Measurements from ENCODE around the gene MGMT. TPM values are rescaled to one million over a fixed set of nuclear protein-coding genes. Genes with fewer than 3 reads are reported as not detected.

MGMT gene
- total RNA-seq, 1 donor from 2014 or later: 13.6 TPM

- Mint-ChIP-seq H3K36me3 (ENCODE audit: insufficient read depth) (peaks cover 1% of the 10 kb centered on the region), H3K4me3 (ENCODE audit: low read depth) (no peak overlapping the region), H3K9me3 (ENCODE audit: low read depth) (peaks cover 3% of the 10 kb centered on the region), H3K4me1 (ENCODE audit: low read depth) (no peaks in the 10 kb centered on the region), H3K27me3 (no peaks in the 10 kb centered on the region), H3K27ac (no peak overlapping the region)
- TF ChIP-seq CTCF (IDR thresholded peaks at IDR 0.05; ENCODE audit: unreplicated experiment): no peak
- DNase-seq (ENCODE audit: low spot score, unreplicated experiment): no peak
Observed at GRCh38 chr10:129506101-129506797, 39.2 kb downstream of the MGMT start.

- TF ChIP-seq CTCF (IDR thresholded peaks at IDR 0.05; ENCODE audit: unreplicated experiment): no peak
- peaks cover 3% of the 10 kb centered on the region for H3K9me3 Mint-ChIP-seq (ENCODE audit: low read depth)
- H3K27me3 Mint-ChIP-seq: no peaks in the 10 kb centered on the region
- no peak overlapping the region for H3K4me3 Mint-ChIP-seq (ENCODE audit: low read depth)
- H3K27ac Mint-ChIP-seq: no peak overlapping the region
- DNase-seq (ENCODE audit: low spot score, unreplicated experiment): no peak
- no peaks in the 10 kb centered on the region for H3K4me1 Mint-ChIP-seq (ENCODE audit: low read depth)
- H3K36me3 Mint-ChIP-seq (ENCODE audit: insufficient read depth): peaks cover 1% of the 10 kb centered on the region
Observed at GRCh38 chr10:129507216-129507889, 40.3 kb downstream of the MGMT start.

GRCh38 chr10:129509155-129509554 lies 42.1 kb downstream of the MGMT start:
- Mint-ChIP-seq H3K27ac (no peak overlapping the region), H3K27me3 (no peaks in the 10 kb centered on the region), H3K4me3 (ENCODE audit: low read depth) (no peak overlapping the region), H3K36me3 (ENCODE audit: insufficient read depth) (peaks cover 1% of the 10 kb centered on the region), H3K4me1 (ENCODE audit: low read depth) (no peaks in the 10 kb centered on the region), H3K9me3 (ENCODE audit: low read depth) (peaks cover 3% of the 10 kb centered on the region)
- no peak for DNase-seq (ENCODE audit: low spot score, unreplicated experiment)
- TF ChIP-seq CTCF (IDR thresholded peaks at IDR 0.05; ENCODE audit: unreplicated experiment): no peak

DNA sequence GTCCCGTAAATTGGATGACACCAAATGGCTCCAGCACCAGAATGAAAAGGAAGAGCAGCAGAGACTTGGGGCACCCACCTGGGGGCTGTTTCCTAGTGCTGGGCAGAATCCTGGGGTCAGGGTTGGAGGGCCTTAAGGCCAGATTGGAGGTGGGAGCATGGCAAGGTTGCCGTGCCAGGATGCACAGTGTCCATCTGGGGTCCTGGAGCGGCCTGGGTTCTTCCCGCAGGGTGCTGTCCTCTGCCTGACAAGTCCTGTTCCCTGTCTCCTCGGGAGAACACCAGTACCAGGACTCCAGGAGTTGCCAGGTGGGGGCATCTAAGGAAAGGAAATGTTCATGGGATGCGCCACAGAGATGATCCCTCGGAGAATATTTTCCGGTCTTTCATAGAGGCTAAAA lies 42.8 kb downstream of the MGMT start:
- Mint-ChIP-seq H3K4me1 (ENCODE audit: low read depth) (no peaks in the 10 kb centered on the region), H3K27me3 (no peaks in the 10 kb centered on the region), H3K36me3 (ENCODE audit: insufficient read depth) (peaks cover 1% of the 10 kb centered on the region), H3K27ac (no peak overlapping the region), H3K9me3 (ENCODE audit: low read depth) (peaks cover 3% of the 10 kb centered on the region), H3K4me3 (ENCODE audit: low read depth) (no peak overlapping the region)
- no peak for DNase-seq (ENCODE audit: low spot score, unreplicated experiment)
- no peak for TF ChIP-seq CTCF (IDR thresholded peaks at IDR 0.05; ENCODE audit: unreplicated experiment)

DNA sequence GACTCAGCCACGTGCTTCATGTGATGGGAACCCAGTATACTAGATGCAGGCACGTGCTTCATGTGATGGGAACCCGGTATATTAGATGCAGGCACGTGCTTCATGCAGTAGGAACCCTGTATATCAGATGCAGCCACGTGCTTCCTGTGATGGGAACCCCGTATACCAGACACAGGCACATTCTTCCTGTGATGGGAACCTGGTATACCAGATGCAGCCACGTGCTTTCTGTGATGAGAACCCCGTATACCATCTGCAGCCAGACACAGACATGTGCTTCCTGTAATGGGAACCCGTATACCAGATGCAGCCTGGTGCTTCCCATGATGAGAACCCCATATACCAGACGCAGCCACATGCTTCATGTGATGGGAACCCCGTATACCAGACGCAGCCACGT lies 44.0 kb downstream of the MGMT start:
- peaks cover 3% of the 10 kb centered on the region for H3K9me3 Mint-ChIP-seq (ENCODE audit: low read depth)

More for the DNA sequence above, 44.0 kb downstream of the MGMT start:
- Mint-ChIP-seq H3K4me3 (ENCODE audit: low read depth) (no peak overlapping the region), H3K36me3 (ENCODE audit: insufficient read depth) (peaks cover 1% of the 10 kb centered on the region), H3K27me3 (no peaks in the 10 kb centered on the region), H3K27ac (no peak overlapping the region), H3K4me1 (ENCODE audit: low read depth) (no peaks in the 10 kb centered on the region)
- no peak for DNase-seq (ENCODE audit: low spot score, unreplicated experiment)
- TF ChIP-seq CTCF (IDR thresholded peaks at IDR 0.05; ENCODE audit: unreplicated experiment): no peak

All from progenitor cell of endocrine pancreas (in vitro differentiated cells).